Stimulated activated CD4-positive, alpha-beta T cell treated with anti-CD3 and anti-CD28 coated beads, Interleukin-1b, Interleukin-23, amount 100 ng/mL, for 1 hour (primary cell): ENCODE results near the gene RSL1D1.
A peak's percentile ranks its signal among the peaks of the same experiment; 100 is the strongest.

Experiments used
- DNase-seq, 2 donors: peaks; one replicate each; pipeline ENCODE4 v3.0.0-alpha.2; 2020; ENCODE audit warnings: low read depth in 2 of 2

Gene RSL1D1

GRCh38 chr16:11851294-11852091 is at the start of gene RSL1D1:
Gene RSL1D1 (minus strand): TSS chr16:11851542. CDS start chr16:11851512, 30 bp downstream.
- peak; percentile 83 to 84 for DNase-seq

GRCh38 chr16:11901091-11901490 is 49.7 kb upstream of the RSL1D1 start:
- no peak for DNase-seq

- DNase-seq = no peak
Measured at GRCh38 chr16:11896486-11897176, 45.3 kb upstream of the RSL1D1 start.

GRCh38 chr16:11893571-11893970 is 42.2 kb upstream of the RSL1D1 start:
- no peak for DNase-seq

GRCh38 chr16:11892761-11893160 is 41.4 kb upstream of the RSL1D1 start:
- DNase-seq = no peak

GRCh38 chr16:11890231-11890965 is 39.1 kb upstream of the RSL1D1 start:
- no peak for DNase-seq

GRCh38 chr16:11886881-11887280 is 35.5 kb upstream of the RSL1D1 start:
- DNase-seq = no peak

- no peak for DNase-seq
Measured at GRCh38 chr16:11884035-11884434, 32.7 kb upstream of the RSL1D1 start.

- no peak for DNase-seq
Measured at GRCh38 chr16:11880007-11880406, 28.7 kb upstream of the RSL1D1 start.

GRCh38 chr16:11877374-11877773 is 26.0 kb upstream of the RSL1D1 start:
- no peak for DNase-seq

- DNase-seq = no peak
Measured at GRCh38 chr16:11876306-11876705, 25.0 kb upstream of the RSL1D1 start.

- no peak for DNase-seq
Measured at GRCh38 chr16:11875721-11876120, 24.4 kb upstream of the RSL1D1 start.

GRCh38 chr16:11871193-11871592 is 19.9 kb upstream of the RSL1D1 start:
- no peak for DNase-seq

GRCh38 chr16:11870399-11870798 is 19.1 kb upstream of the RSL1D1 start:
- no peak for DNase-seq

GRCh38 chr16:11869353-11870228 is 18.2 kb upstream of the RSL1D1 start:
- no peak for DNase-seq

- no peak for DNase-seq
Measured at GRCh38 chr16:11868412-11868980, 17.2 kb upstream of the RSL1D1 start.

- no peak for DNase-seq
Measured at GRCh38 chr16:11862489-11862888, 11.1 kb upstream of the RSL1D1 start.

- no peak for DNase-seq
Measured at GRCh38 chr16:11857161-11857560, 5.8 kb upstream of the RSL1D1 start.

- DNase-seq = no peak
Measured at GRCh38 chr16:11852092-11852809, 909 bp upstream of the RSL1D1 start.

- no peak for DNase-seq
Measured at GRCh38 chr16:11848842-11849241, 2.5 kb downstream of the RSL1D1 start.

- no peak for DNase-seq
Measured at GRCh38 chr16:11844499-11844898, 6.8 kb downstream of the RSL1D1 start.
